Hepatocyte (in vitro differentiated cells): ENCODE data around the gene RBM23. TPM values are rescaled to one million over a fixed set of nuclear protein-coding genes. Genes with fewer than 3 reads are reported as not detected.
A peak's percentile ranks its signal among the peaks of the same experiment; 100 is the strongest.

Experiments
- DNase-seq: peaks from one replicate; pipeline ENCODE4 v3.0.0-alpha.2; 2016; ENCODE audit warnings: low spot score
- H2AFZ ChIP-seq: fragments of 200-600 bp; sonication (generic); 2 replicates; pipeline ENCODE4 v1.6.0; 2016; ENCODE audit warnings: antibody characterized with exemption, mild to moderate bottlenecking
- H3K27ac ChIP-seq: fragments of 200-600 bp; sonication (generic); 2 replicates; pipeline ENCODE4 v1.5.1; 2016; ENCODE audit warnings: mild to moderate bottlenecking
- H3K27me3 ChIP-seq: fragments of 200-600 bp; sonication (generic); 2 replicates; pipeline ENCODE4 v1.6.1; 2016
- H3K36me3 ChIP-seq: fragments of 200-600 bp; sonication (generic); replicated peaks from 2 replicates; pipeline ENCODE4 v1.5.1; 2016; ENCODE audit warnings: low read depth; ENCODE audit not compliant: insufficient read depth
- H3K4me1 ChIP-seq: fragments of 200-600 bp; sonication (generic); 2 replicates; pipeline ENCODE4 v1.5.1; 2016; ENCODE audit warnings: mild to moderate bottlenecking, moderate library complexity; ENCODE audit not compliant: insufficient read depth
- H3K4me2 ChIP-seq: fragments of 200-600 bp; sonication (generic); 2 replicates; pipeline ENCODE4 v1.6.0; 2016
- H3K4me3 ChIP-seq: fragments of 200-600 bp; sonication (generic); 2 replicates; pipeline ENCODE4 v1.5.1; 2016; ENCODE audit warnings: mild to moderate bottlenecking
- H3K79me2 ChIP-seq: fragments of 200-600 bp; sonication (generic); 2 replicates; pipeline ENCODE4 v1.6.0; 2017; ENCODE audit warnings: mild to moderate bottlenecking
- H3K9me2 ChIP-seq: fragments of 200-600 bp; sonication (generic); replicated peaks from 2 replicates; pipeline ENCODE4 v1.6.0; 2017; ENCODE audit warnings: mild to moderate bottlenecking; ENCODE audit not compliant: insufficient read depth
- H3K9me3 ChIP-seq: fragments of 200-600 bp; sonication (generic); 2 replicates; pipeline ENCODE4 v1.5.1; 2016; ENCODE audit warnings: low read depth, mild to moderate bottlenecking
- H4K20me1 ChIP-seq: fragments of 200-600 bp; sonication (generic); 2 replicates; pipeline ENCODE4 v1.6.0; 2016; ENCODE audit warnings: mild to moderate bottlenecking; ENCODE audit not compliant: insufficient read depth, poor library complexity, severe bottlenecking
- CTCF ChIP-seq: fragments of 200-600 bp; sonication (generic); IDR thresholded peaks from 2 replicates; pipeline ENCODE4 v1.5.1; 2016; ENCODE audit warnings: antibody characterized with exemption, mild to moderate bottlenecking; ENCODE audit not compliant: poor library complexity
- EZH2 ChIP-seq: fragments of 200-600 bp; sonication (generic); IDR thresholded peaks from 2 replicates; pipeline ENCODE4 v1.6.1; 2016; ENCODE audit warnings: antibody characterized with exemption, mild to moderate bottlenecking, borderline replicate concordance
- EZH2phosphoT487 ChIP-seq: fragments of 200-600 bp; sonication (generic); IDR thresholded peaks from one replicate; pipeline ENCODE4 v1.6.1; 2018; ENCODE audit warnings: antibody characterized with exemption, mild to moderate bottlenecking, low read depth, moderate library complexity; ENCODE audit not compliant: unreplicated experiment, severe bottlenecking
- WGBS: methylation state at CpG from one replicate; pipeline ENCODE4 v1.1.6; 2016; ENCODE audit warnings: low lambda C conversion rate; ENCODE audit errors: missing lambda C conversion rate; 5-methylcytosine and 5-hydroxymethylcytosine counted together
- polyA plus RNA-seq: library from polyadenylated mRNA; unstranded; fragments of >200 nt; fragmentation: Nextera tagmentation; extraction: Ambion mirVana; gene quantifications from 2 replicates; pipeline ENCODE4 v1.2.1, GENCODE V29; 2016
- total RNA-seq: library from RNA; depleted of rRNA; stranded (reverse); fragments of >200 nt; gene quantifications from 2 replicates; pipeline ENCODE4 v1.2.3, GENCODE V29; 2014

Gene RBM23
- total and polyA plus RNA-seq, 2 experiments from 2014 or later = 74.1 to 236 TPM

DNA sequence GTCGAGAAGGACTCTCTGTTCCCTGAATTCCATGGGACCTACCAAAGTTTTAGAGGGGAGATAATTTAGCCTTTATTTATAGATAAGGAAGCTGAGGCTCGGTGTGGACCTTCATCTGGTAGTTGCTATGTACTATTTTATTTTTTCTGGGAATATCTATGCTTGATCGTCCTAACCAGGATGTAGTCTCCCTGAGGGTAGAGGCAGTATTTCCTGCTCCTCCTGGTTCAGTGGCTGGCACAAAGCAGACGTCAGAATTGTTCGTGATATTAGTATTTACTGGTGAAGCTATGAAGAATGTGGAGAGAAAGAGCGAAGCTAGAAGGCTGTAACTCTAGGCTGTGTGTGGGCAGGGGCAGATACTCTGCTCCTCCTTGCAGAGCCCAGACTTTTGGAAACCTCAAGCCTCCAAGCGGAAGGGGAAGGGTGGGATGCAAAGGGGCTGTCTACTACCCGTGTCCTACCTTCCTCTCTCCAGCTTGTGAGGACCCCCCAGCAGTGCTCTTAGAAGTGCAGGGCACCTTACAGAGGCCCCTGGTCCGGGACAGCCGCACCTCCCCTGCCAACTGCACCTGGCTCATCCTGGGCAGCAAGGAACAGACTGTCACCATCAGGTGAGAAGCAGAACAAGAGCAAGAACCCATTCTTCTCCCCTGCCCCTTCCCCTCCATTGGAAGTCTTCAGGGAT is 46.0 kb downstream of the RBM23 start:
- no peaks in the 10 kb centered on the region for H3K36me3 ChIP-seq
- peaks cover 15% of the 10 kb centered on the region for H3K4me1 ChIP-seq
- peak overlapping the region; percentile 100 for H3K27ac ChIP-seq
- WGBS = 64% methylated on average over 10 of the region's 10 CpGs
- H3K4me2 ChIP-seq = peak overlapping the region; percentile 79
- peak overlapping the region; percentile 76 for H3K4me3 ChIP-seq
- no peak for TF ChIP-seq CTCF
- no peak for TF ChIP-seq EZH2phosphoT487
- TF ChIP-seq EZH2 = no peak
- no peaks in the 10 kb centered on the region for H4K20me1 ChIP-seq
- no peaks in the 10 kb centered on the region for H3K9me3 ChIP-seq
- H3K27me3 ChIP-seq = no peaks in the 10 kb centered on the region
- H3K79me2 ChIP-seq = peaks cover 22% of the 10 kb centered on the region
- peak overlapping the region; percentile 2 for H2AFZ ChIP-seq
- DNase-seq = no peak
- H3K9me2 ChIP-seq = no peaks in the 10 kb centered on the region

DNA sequence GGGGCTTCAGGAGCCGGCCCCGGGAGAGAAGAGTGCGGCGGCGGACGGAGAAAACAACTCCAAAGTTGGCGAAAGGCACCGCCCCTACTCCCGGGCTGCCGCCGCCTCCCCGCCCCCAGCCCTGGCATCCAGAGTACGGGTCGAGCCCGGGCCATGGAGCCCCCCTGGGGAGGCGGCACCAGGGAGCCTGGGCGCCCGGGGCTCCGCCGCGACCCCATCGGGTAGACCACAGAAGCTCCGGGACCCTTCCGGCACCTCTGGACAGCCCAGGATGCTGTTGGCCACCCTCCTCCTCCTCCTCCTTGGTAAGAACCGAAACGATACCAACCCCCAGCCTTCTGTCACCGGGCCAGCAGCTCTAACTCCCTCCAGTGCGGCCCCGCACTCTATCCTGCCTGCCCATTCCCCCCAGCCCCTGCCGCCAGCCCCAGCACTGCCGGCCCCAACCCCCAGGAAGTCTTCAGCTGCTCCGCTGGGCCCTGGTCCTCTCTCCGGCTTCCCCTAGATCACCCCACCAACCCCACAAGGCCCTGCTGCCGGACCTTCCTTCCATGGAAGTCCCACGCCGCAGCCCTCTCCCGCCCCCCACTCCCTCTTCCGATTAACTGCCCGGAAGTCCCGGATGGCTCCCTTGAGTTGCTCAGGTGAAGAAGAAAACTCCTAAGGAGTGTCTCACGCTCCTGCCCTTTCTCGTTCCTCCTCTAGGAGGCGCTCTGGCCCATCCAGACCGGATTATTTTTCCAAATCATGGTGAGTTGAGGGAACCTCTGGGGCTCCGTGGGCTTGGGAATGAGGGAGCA is 46.7 kb downstream of the RBM23 start:
- H3K4me2 ChIP-seq = peak overlapping the region; percentile 79
- no peaks in the 10 kb centered on the region for H3K9me3 ChIP-seq
- WGBS = 2% methylated on average over 27 of the region's 45 CpGs
- H4K20me1 ChIP-seq = no peaks in the 10 kb centered on the region
- H3K4me1 ChIP-seq = peaks cover 15% of the 10 kb centered on the region
- peak; percentile 92 for DNase-seq
- H3K27ac ChIP-seq = peak overlapping the region; percentile 100
- H3K9me2 ChIP-seq = no peaks in the 10 kb centered on the region
- TF ChIP-seq EZH2phosphoT487 = no peak
- peak; percentile 97 for TF ChIP-seq CTCF
- H3K27me3 ChIP-seq = no peaks in the 10 kb centered on the region
- H3K4me3 ChIP-seq = peak overlapping the region; percentile 76
- peak overlapping the region; percentile 57 for H2AFZ ChIP-seq
- peaks cover 22% of the 10 kb centered on the region for H3K79me2 ChIP-seq
- H3K36me3 ChIP-seq = no peaks in the 10 kb centered on the region

- H3K9me2 ChIP-seq = no peaks in the 10 kb centered on the region
- TF ChIP-seq CTCF = no peak
- no peak for TF ChIP-seq EZH2
- no peak for TF ChIP-seq EZH2phosphoT487
- H3K4me1 ChIP-seq = peaks cover 15% of the 10 kb centered on the region
- H3K4me2 ChIP-seq = peak within 1 kb of the TSS; percentile 79
- peaks cover 22% of the 10 kb centered on the region for H3K79me2 ChIP-seq
- H3K36me3 ChIP-seq = no peaks in the 10 kb centered on the region
- H3K4me3 ChIP-seq = peak within 1 kb of the TSS; percentile 76
- no peaks in the 10 kb centered on the region for H3K9me3 ChIP-seq
- H3K27ac ChIP-seq = peak within 1 kb of the TSS; percentile 100
- no peaks in the 10 kb centered on the region for H4K20me1 ChIP-seq
- peak; percentile 95 for DNase-seq
- no peaks in the 10 kb centered on the region for H3K27me3 ChIP-seq
- peak within 1 kb of the TSS; percentile 63 for H2AFZ ChIP-seq
- WGBS = 1% methylated on average over 27 of the region's 50 CpGs
Measured at GRCh38 chr14:22871224-22872032, 47.5 kb downstream of the RBM23 start, which contains the start of gene LRP10. Gene LRP10, plus strand, starts transcription at chr14:22871740. Its CDS starts 564 bp downstream, at chr14:22872304.
